ENCODE results near the gene CTNNA1. TPM values are rescaled to one million over a fixed set of nuclear protein-coding genes. Genes with fewer than 3 reads are reported as not detected.
"Not testable (repeated sequence)": the region's sequence is repeated elsewhere in the genome, so short reads cannot be mapped to it uniquely, and the experiment has no call there.

Gene CTNNA1, protein sequence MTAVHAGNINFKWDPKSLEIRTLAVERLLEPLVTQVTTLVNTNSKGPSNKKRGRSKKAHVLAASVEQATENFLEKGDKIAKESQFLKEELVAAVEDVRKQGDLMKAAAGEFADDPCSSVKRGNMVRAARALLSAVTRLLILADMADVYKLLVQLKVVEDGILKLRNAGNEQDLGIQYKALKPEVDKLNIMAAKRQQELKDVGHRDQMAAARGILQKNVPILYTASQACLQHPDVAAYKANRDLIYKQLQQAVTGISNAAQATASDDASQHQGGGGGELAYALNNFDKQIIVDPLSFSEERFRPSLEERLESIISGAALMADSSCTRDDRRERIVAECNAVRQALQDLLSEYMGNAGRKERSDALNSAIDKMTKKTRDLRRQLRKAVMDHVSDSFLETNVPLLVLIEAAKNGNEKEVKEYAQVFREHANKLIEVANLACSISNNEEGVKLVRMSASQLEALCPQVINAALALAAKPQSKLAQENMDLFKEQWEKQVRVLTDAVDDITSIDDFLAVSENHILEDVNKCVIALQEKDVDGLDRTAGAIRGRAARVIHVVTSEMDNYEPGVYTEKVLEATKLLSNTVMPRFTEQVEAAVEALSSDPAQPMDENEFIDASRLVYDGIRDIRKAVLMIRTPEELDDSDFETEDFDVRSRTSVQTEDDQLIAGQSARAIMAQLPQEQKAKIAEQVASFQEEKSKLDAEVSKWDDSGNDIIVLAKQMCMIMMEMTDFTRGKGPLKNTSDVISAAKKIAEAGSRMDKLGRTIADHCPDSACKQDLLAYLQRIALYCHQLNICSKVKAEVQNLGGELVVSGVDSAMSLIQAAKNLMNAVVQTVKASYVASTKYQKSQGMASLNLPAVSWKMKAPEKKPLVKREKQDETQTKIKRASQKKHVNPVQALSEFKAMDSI
- total RNA-seq = 282 and 292 TPM in 2 replicates
- long read RNA-seq, transcript CTNNA1-201 (18 exons, 3,756 nt) = major isoform, 670 of 840 reads
- long read RNA-seq, transcript CTNNA1-230 (17 exons, 2,741 nt) = minor isoform, 16 of 840 reads
- long read RNA-seq, partial matches to known transcripts = 119 of 840 reads
- long read RNA-seq, other reads (novel, unspliced or antisense) = 32 of 840 reads

GRCh38 chr5:138752951-138753793, at the start of gene CTNNA1:
TSS of gene CTNNA1 (plus strand) at chr5:138753425. CDS start at chr5:138781925, 28,500 bp downstream.
- H3K4me1 Mint-ChIP-seq = peaks cover 39% of the 10 kb centered on the region
- peaks cover 29% of the 10 kb centered on the region for H3K36me3 Mint-ChIP-seq (ENCODE audit: low read depth)
- DNase-seq (ENCODE audit: low read depth, low spot score) = peak; percentile 62
- H3K27ac Mint-ChIP-seq (ENCODE audit: unreplicated experiment) = peak within 1 kb of the TSS; percentile 14
- H3K27me3 Mint-ChIP-seq (ENCODE audit: low read depth) = no peaks in the 10 kb centered on the region
- H3K9me3 Mint-ChIP-seq = peaks cover 11% of the 10 kb centered on the region
- H3K4me3 Mint-ChIP-seq = peak within 1 kb of the TSS; percentile 89
- no peak for TF ChIP-seq CTCF (conservative IDR thresholded peaks at IDR 0.05)

- peaks cover 23% of the 10 kb centered on the region for H3K4me1 Mint-ChIP-seq
- not testable (repeated sequence) for DNase-seq (ENCODE audit: low read depth, low spot score); H3K4me3 Mint-ChIP-seq; H3K27me3 Mint-ChIP-seq (ENCODE audit: low read depth); H3K27ac Mint-ChIP-seq (ENCODE audit: unreplicated experiment); H3K36me3 Mint-ChIP-seq (ENCODE audit: low read depth); H3K9me3 Mint-ChIP-seq
These were observed 49.4 kb upstream of the CTNNA1 start for GRCh38 chr5:138703777-138704176.

GRCh38 chr5:138705007-138705406, 48.2 kb upstream of the CTNNA1 start:
- no peaks in the 10 kb centered on the region for H3K36me3 Mint-ChIP-seq (ENCODE audit: low read depth)
- no peak for DNase-seq (ENCODE audit: low read depth, low spot score)
- no peak overlapping the region for H3K4me3 Mint-ChIP-seq
- no peaks in the 10 kb centered on the region for H3K9me3 Mint-ChIP-seq
- peaks cover 31% of the 10 kb centered on the region for H3K4me1 Mint-ChIP-seq
- H3K27ac Mint-ChIP-seq (ENCODE audit: unreplicated experiment) = no peak overlapping the region
- H3K27me3 Mint-ChIP-seq (ENCODE audit: low read depth) = no peaks in the 10 kb centered on the region
- no peak for TF ChIP-seq CTCF (conservative IDR thresholded peaks at IDR 0.05)

DNA sequence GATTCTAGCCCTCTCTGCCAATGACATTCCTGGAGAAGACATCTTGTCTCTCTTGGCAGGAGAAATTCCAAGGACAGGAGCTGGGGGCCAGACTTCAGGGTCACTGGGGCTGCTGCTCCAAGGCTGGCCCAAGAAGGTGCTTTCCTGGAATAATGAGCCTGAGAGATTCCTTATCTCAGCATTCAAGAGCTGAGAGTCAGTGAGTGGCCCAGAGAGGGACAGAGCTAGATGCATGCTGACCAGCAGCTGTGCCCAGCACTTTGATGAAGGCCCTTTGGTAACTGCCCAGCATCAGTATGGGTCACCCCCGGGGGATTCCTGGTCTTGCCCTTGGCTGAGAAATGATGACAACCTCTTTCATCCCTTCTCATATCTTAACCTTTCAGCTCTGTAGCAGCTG, 47.7 kb upstream of the CTNNA1 start:
- no peak for DNase-seq (ENCODE audit: low read depth, low spot score)
- no peak for TF ChIP-seq CTCF (conservative IDR thresholded peaks at IDR 0.05)
- H3K36me3 Mint-ChIP-seq (ENCODE audit: low read depth) = no peaks in the 10 kb centered on the region
- peaks cover 31% of the 10 kb centered on the region for H3K4me1 Mint-ChIP-seq
- no peak overlapping the region for H3K4me3 Mint-ChIP-seq
- H3K9me3 Mint-ChIP-seq = no peaks in the 10 kb centered on the region
- no peaks in the 10 kb centered on the region for H3K27me3 Mint-ChIP-seq (ENCODE audit: low read depth)
- no peak overlapping the region for H3K27ac Mint-ChIP-seq (ENCODE audit: unreplicated experiment)

DNA sequence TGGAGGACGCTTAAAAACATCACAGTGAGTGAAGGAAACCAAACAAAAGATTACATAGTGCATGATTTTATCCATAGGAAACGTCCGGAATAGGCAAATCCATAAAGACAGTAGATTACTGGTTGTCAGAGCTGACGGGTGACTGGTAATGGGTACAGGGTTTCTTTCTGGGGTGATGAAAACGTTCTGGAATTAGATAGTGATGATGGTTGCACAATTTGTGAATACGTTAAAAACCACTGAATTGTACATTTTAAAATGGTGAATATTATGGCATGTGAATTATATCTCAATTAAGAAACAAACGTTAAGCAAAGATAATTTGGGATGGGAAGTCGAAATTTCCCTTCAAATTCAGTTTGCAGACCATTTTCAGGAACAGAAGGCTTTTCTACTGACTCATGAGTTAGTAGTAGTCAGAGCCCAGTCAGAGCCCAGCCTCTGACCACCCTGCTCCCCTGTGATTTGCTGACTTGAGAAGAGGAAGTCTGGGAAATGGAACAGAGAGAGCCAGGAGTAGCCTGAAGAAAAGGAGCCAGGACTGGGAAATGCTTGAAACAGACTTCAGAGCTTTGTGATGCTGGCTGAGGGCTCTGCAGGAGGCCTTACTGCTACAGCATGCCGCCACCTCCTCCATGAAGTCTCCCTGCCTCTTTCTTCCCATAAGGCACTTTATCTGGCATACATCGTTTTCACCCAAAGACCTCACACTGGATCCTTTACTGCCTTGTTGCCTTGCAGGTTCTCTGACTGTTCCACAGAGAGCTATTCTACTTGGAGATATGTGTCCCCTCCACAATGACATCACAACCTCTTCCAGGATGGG, 46.4 kb upstream of the CTNNA1 start:
- H3K4me1 Mint-ChIP-seq = peaks cover 31% of the 10 kb centered on the region
- H3K36me3 Mint-ChIP-seq (ENCODE audit: low read depth) = no peaks in the 10 kb centered on the region

More for the DNA sequence above, 46.4 kb upstream of the CTNNA1 start:
- DNase-seq (ENCODE audit: low read depth, low spot score) = no peak
- no peak for TF ChIP-seq CTCF (conservative IDR thresholded peaks at IDR 0.05)
- H3K27me3 Mint-ChIP-seq (ENCODE audit: low read depth) = no peaks in the 10 kb centered on the region
- no peak overlapping the region for H3K4me3 Mint-ChIP-seq
- H3K27ac Mint-ChIP-seq (ENCODE audit: unreplicated experiment) = no peak overlapping the region
- no peaks in the 10 kb centered on the region for H3K9me3 Mint-ChIP-seq
